ENCODE measurements around the gene CAPZA1.

The CAPZA1 gene

GRCh38 chr1:112702420-112703261 is 83.0 kb downstream of the CAPZA1 start:
- Histone ChIP-seq H3K27me3 (ENCODE audit: insufficient read depth, low read length) (no peaks in the 10 kb centered on the region), H2AFZ (ENCODE audit: low read depth, low read length) (no peak overlapping the region), H3K36me3 (ENCODE audit: insufficient read depth, low read length) (peaks cover 46% of the 10 kb centered on the region), H3K4me3 (ENCODE audit: low read length) (no peak overlapping the region), H3K9me3 (ENCODE audit: low read length) (no peaks in the 10 kb centered on the region), H3K4me1 (ENCODE audit: insufficient read depth, low read length) (peaks cover 36% of the 10 kb centered on the region)

- H3K36me3 ChIP-seq (ENCODE audit: insufficient read depth, low read length): peaks cover 37% of the 10 kb centered on the region
- peaks cover 39% of the 10 kb centered on the region for H3K4me1 ChIP-seq (ENCODE audit: insufficient read depth, low read length)
- H3K4me3 ChIP-seq (ENCODE audit: low read length): no peak overlapping the region
- H3K27me3 ChIP-seq (ENCODE audit: insufficient read depth, low read length): peaks cover 3% of the 10 kb centered on the region
- H3K9me3 ChIP-seq (ENCODE audit: low read length): no peaks in the 10 kb centered on the region
- H2AFZ ChIP-seq (ENCODE audit: low read depth, low read length): no peak overlapping the region
Observed at GRCh38 chr1:112703706-112704105, 84.1 kb downstream of the CAPZA1 start.

- Histone ChIP-seq H3K36me3 (ENCODE audit: insufficient read depth, low read length) (peaks cover 32% of the 10 kb centered on the region), H3K4me3 (ENCODE audit: low read length) (peak overlapping the region; percentile 76), H3K4me1 (ENCODE audit: insufficient read depth, low read length) (peaks cover 39% of the 10 kb centered on the region), H2AFZ (ENCODE audit: low read depth, low read length) (no peak overlapping the region), H3K9me3 (ENCODE audit: low read length) (no peaks in the 10 kb centered on the region), H3K27me3 (ENCODE audit: insufficient read depth, low read length) (peaks cover 5% of the 10 kb centered on the region)
Observed at GRCh38 chr1:112704391-112704933, 84.8 kb downstream of the CAPZA1 start.

GRCh38 chr1:112704934-112705627 is 85.4 kb downstream of the CAPZA1 start:
- peaks cover 26% of the 10 kb centered on the region for H3K36me3 ChIP-seq (ENCODE audit: insufficient read depth, low read length)
- peaks cover 39% of the 10 kb centered on the region for H3K4me1 ChIP-seq (ENCODE audit: insufficient read depth, low read length)
- peaks cover 8% of the 10 kb centered on the region for H3K27me3 ChIP-seq (ENCODE audit: insufficient read depth, low read length)
- no peaks in the 10 kb centered on the region for H3K9me3 ChIP-seq (ENCODE audit: low read length)
- no peak overlapping the region for H2AFZ ChIP-seq (ENCODE audit: low read depth, low read length)
- H3K4me3 ChIP-seq (ENCODE audit: low read length): peak overlapping the region; percentile 76

- peak within 1 kb of the TSS; percentile 76 for H3K4me3 ChIP-seq (ENCODE audit: low read length)
- H3K4me1 ChIP-seq (ENCODE audit: insufficient read depth, low read length): peaks cover 30% of the 10 kb centered on the region
- peak within 1 kb of the TSS; percentile 83 for H2AFZ ChIP-seq (ENCODE audit: low read depth, low read length)
- peaks cover 12% of the 10 kb centered on the region for H3K36me3 ChIP-seq (ENCODE audit: insufficient read depth, low read length)
- peaks cover 23% of the 10 kb centered on the region for H3K27me3 ChIP-seq (ENCODE audit: insufficient read depth, low read length)
- H3K9me3 ChIP-seq (ENCODE audit: low read length): no peaks in the 10 kb centered on the region
Observed at GRCh38 chr1:112706505-112707220, 87.0 kb downstream of the CAPZA1 start, which contains the start of gene RHOC. Gene RHOC, minus strand, starts transcription at chr1:112707127. Its CDS starts 3,328 bp downstream, at chr1:112703799.

- peaks cover 30% of the 10 kb centered on the region for H3K4me1 ChIP-seq (ENCODE audit: insufficient read depth, low read length)
Observed at GRCh38 chr1:112707221-112708001, 87.8 kb downstream of the CAPZA1 start.

GRCh38 chr1:112708002-112708448 is 88.4 kb downstream of the CAPZA1 start:
- Histone ChIP-seq H3K36me3 (ENCODE audit: insufficient read depth, low read length) (peaks cover under 1% of the 10 kb centered on the region), H3K9me3 (ENCODE audit: low read length) (no peaks in the 10 kb centered on the region), H3K4me3 (ENCODE audit: low read length) (no peak overlapping the region)

More at GRCh38 chr1:112707221-112708001, 87.8 kb downstream of the CAPZA1 start:
- H3K9me3 ChIP-seq (ENCODE audit: low read length): no peaks in the 10 kb centered on the region
- peak overlapping the region; percentile 76 for H3K4me3 ChIP-seq (ENCODE audit: low read length)
- H3K36me3 ChIP-seq (ENCODE audit: insufficient read depth, low read length): peaks cover 6% of the 10 kb centered on the region
- H3K27me3 ChIP-seq (ENCODE audit: insufficient read depth, low read length): peaks cover 30% of the 10 kb centered on the region
- H2AFZ ChIP-seq (ENCODE audit: low read depth, low read length): no peak overlapping the region

GRCh38 chr1:112708489-112708888 is 88.9 kb downstream of the CAPZA1 start:
- Histone ChIP-seq H2AFZ (ENCODE audit: low read depth, low read length) (no peak overlapping the region), H3K36me3 (ENCODE audit: insufficient read depth, low read length) (no peaks in the 10 kb centered on the region), H3K27me3 (ENCODE audit: insufficient read depth, low read length) (peaks cover 40% of the 10 kb centered on the region), H3K9me3 (ENCODE audit: low read length) (no peaks in the 10 kb centered on the region), H3K4me1 (ENCODE audit: insufficient read depth, low read length) (peaks cover 30% of the 10 kb centered on the region), H3K4me3 (ENCODE audit: low read length) (no peak overlapping the region)

More at GRCh38 chr1:112708002-112708448, 88.4 kb downstream of the CAPZA1 start:
- peaks cover 30% of the 10 kb centered on the region for H3K4me1 ChIP-seq (ENCODE audit: insufficient read depth, low read length)
- peaks cover 36% of the 10 kb centered on the region for H3K27me3 ChIP-seq (ENCODE audit: insufficient read depth, low read length)
- H2AFZ ChIP-seq (ENCODE audit: low read depth, low read length): no peak overlapping the region

GRCh38 chr1:112710159-112710558 is 90.5 kb downstream of the CAPZA1 start:
- H3K27me3 ChIP-seq (ENCODE audit: insufficient read depth, low read length): peaks cover 55% of the 10 kb centered on the region

GRCh38 chr1:112710586-112710985 is 91.0 kb downstream of the CAPZA1 start:
- H2AFZ ChIP-seq (ENCODE audit: low read depth, low read length): no peak overlapping the region
- no peaks in the 10 kb centered on the region for H3K9me3 ChIP-seq (ENCODE audit: low read length)
- H3K36me3 ChIP-seq (ENCODE audit: insufficient read depth, low read length): no peaks in the 10 kb centered on the region
- H3K4me3 ChIP-seq (ENCODE audit: low read length): no peak overlapping the region
- H3K27me3 ChIP-seq (ENCODE audit: insufficient read depth, low read length): peaks cover 55% of the 10 kb centered on the region
- peaks cover 24% of the 10 kb centered on the region for H3K4me1 ChIP-seq (ENCODE audit: insufficient read depth, low read length)

More at GRCh38 chr1:112710159-112710558, 90.5 kb downstream of the CAPZA1 start:
- H3K9me3 ChIP-seq (ENCODE audit: low read length): no peaks in the 10 kb centered on the region
- no peak overlapping the region for H3K4me3 ChIP-seq (ENCODE audit: low read length)
- no peak overlapping the region for H2AFZ ChIP-seq (ENCODE audit: low read depth, low read length)
- H3K4me1 ChIP-seq (ENCODE audit: insufficient read depth, low read length): peaks cover 26% of the 10 kb centered on the region
- no peaks in the 10 kb centered on the region for H3K36me3 ChIP-seq (ENCODE audit: insufficient read depth, low read length)

GRCh38 chr1:112711041-112711440 is 91.4 kb downstream of the CAPZA1 start:
- Histone ChIP-seq H3K4me3 (ENCODE audit: low read length) (no peak overlapping the region), H3K27me3 (ENCODE audit: insufficient read depth, low read length) (peaks cover 55% of the 10 kb centered on the region), H2AFZ (ENCODE audit: low read depth, low read length) (no peak overlapping the region), H3K9me3 (ENCODE audit: low read length) (no peaks in the 10 kb centered on the region), H3K36me3 (ENCODE audit: insufficient read depth, low read length) (no peaks in the 10 kb centered on the region), H3K4me1 (ENCODE audit: insufficient read depth, low read length) (peaks cover 24% of the 10 kb centered on the region)

GRCh38 chr1:112711670-112712069 is 92.0 kb downstream of the CAPZA1 start:
- Histone ChIP-seq H2AFZ (ENCODE audit: low read depth, low read length) (no peak overlapping the region), H3K4me1 (ENCODE audit: insufficient read depth, low read length) (peaks cover 25% of the 10 kb centered on the region), H3K36me3 (ENCODE audit: insufficient read depth, low read length) (no peaks in the 10 kb centered on the region), H3K4me3 (ENCODE audit: low read length) (no peak overlapping the region), H3K9me3 (ENCODE audit: low read length) (no peaks in the 10 kb centered on the region), H3K27me3 (ENCODE audit: insufficient read depth, low read length) (peaks cover 55% of the 10 kb centered on the region)

All from neuron (in vitro differentiated cells).